HepG2 (cell line): Measurements from ENCODE around the gene WDR91. TPM values are rescaled to one million over a fixed set of nuclear protein-coding genes. Genes with fewer than 3 reads are reported as not detected.
"Not testable (repeated sequence)": the region's sequence is repeated elsewhere in the genome, so short reads cannot be mapped to it uniquely, and the experiment has no call there.

Source experiments
- ATAC-seq: fragments of 200-7000 bp; cut with Tn5 transposase; 3 replicates; pipeline ENCODE4 v1.9.1; 2020; ENCODE audit warnings: mild to moderate bottlenecking, moderate library complexity
- BruUV-seq: library from RNA; stranded (reverse); fragments of 400-500 nt; replicated peaks from 2 replicates; lab custom pipeline; 2021; lab: Mats Ljungman, UMichigan
- CTCF ChIA-PET: fragments of 300-600 bp; formaldehyde crosslinking; extraction: SDS; loops from one replicate; lab custom pipeline; 2021; ENCODE audit warnings: low total read pairs, inconsistent platforms, low intra/inter-chr PET ratio; lab: Yijun Ruan, JAX
- POLR2A ChIA-PET: fragments of 350-600 bp; sonication (Branson Sonifier 250); formaldehyde crosslinking; loops from one replicate; lab custom pipeline; 2020; ENCODE audit warnings: antibody characterized with exemption, inconsistent platforms; lab: Yijun Ruan, JAX
- DNase-seq: peaks from one replicate; pipeline ENCODE4 v3.0.0-alpha.2; 2015; ENCODE audit warnings: low spot score
- FAIRE-seq: peaks from 3 replicates; lab custom pipeline; 2011; peaks lifted over from hg19 to GRCh38; lab: Jason Lieb, UNC
- H2AFZ ChIP-seq: one replicate; pipeline ENCODE4 v1.6.1; 2011; ENCODE audit warnings: low read length, inconsistent platforms
- H3K27ac ChIP-seq: fragments of 300-600 bp; 3 replicates; pipeline ENCODE4 v1.8.0; 2011; ENCODE audit warnings: mixed run types, mild to moderate bottlenecking, mixed read lengths, low read length, inconsistent platforms; ENCODE audit not compliant: insufficient read depth; ENCODE audit errors: extremely low read length
- H3K27me3 ChIP-seq, 2 experiments: fragments of 200-600 bp in 1 of 2; 2 replicates in 1 of 2; 3 replicates in 1 of 2; pipeline versions ENCODE4 v1.6.0 to v1.8.0; 2011; ENCODE audit warnings: low read length in 2 of 2, mild to moderate bottlenecking in 2 of 2, moderate library complexity in 2 of 2, inconsistent platforms in 1 of 2; ENCODE audit not compliant: insufficient read depth in 2 of 2, control insufficient read depth in 1 of 2
- H3K36me3 ChIP-seq, 2 experiments: fragments of 200-600 bp in 1 of 2; replicated peaks in 1 of 2; 2 replicates in 1 of 2; 3 replicates in 1 of 2; pipeline versions ENCODE4 v1.5.1 to v1.8.0; 2011; ENCODE audit warnings: low read length in 2 of 2, inconsistent platforms in 1 of 2; ENCODE audit not compliant: insufficient read depth in 2 of 2, control insufficient read depth in 1 of 2
- H3K4me1 ChIP-seq: 2 replicates; pipeline ENCODE4 v1.5.1; 2012; ENCODE audit warnings: low read length, inconsistent platforms; ENCODE audit not compliant: insufficient read depth
- H3K4me2 ChIP-seq: 2 replicates; pipeline ENCODE4 v1.6.0; 2011; ENCODE audit warnings: low read depth, low read length, inconsistent platforms
- H3K4me3 ChIP-seq, 3 experiments: fragments of 200-600 bp in 1 of 3; sonication (generic), shearing (Covaris generic) in 1 of 3; replicated peaks in 1 of 3; 2 replicates each; pipeline ENCODE4 v1.5.1; 2011 to 2016; ENCODE audit warnings: low read length in 3 of 3, inconsistent platforms in 2 of 3, low read depth in 2 of 3, mild to moderate bottlenecking in 2 of 3, control low read depth in 1 of 3, mixed read lengths in 1 of 3; ENCODE audit not compliant: insufficient read depth in 1 of 3
- H3K79me2 ChIP-seq: one replicate; pipeline ENCODE4 v1.6.1; 2011; ENCODE audit warnings: low read length, inconsistent platforms; ENCODE audit not compliant: insufficient read depth
- H3K9ac ChIP-seq: 2 replicates; pipeline ENCODE4 v1.6.0; 2011; ENCODE audit warnings: mild to moderate bottlenecking, low read depth, low read length, inconsistent platforms; ENCODE audit not compliant: insufficient read depth
- H3K9me3 ChIP-seq: 2 replicates; pipeline ENCODE4 v1.5.1; 2012; ENCODE audit warnings: mild to moderate bottlenecking, low read length
- H4K20me1 ChIP-seq: 2 replicates; pipeline ENCODE4 v1.6.0; 2011; ENCODE audit warnings: inconsistent platforms, mild to moderate bottlenecking, low read length, moderate library complexity; ENCODE audit not compliant: insufficient read depth
- CHD4 ChIP-seq: fragments of 200-600 bp; sonication (generic); IDR thresholded peaks from 2 replicates; pipeline ENCODE4 v1.7.0; 2017; ENCODE audit warnings: mild to moderate bottlenecking, low read length, borderline replicate concordance
- GATAD2A ChIP-seq: IDR thresholded peaks from 2 replicates; pipeline ENCODE4 v1.6.1; 2016
- HMG20A ChIP-seq: IDR thresholded peaks from 2 replicates; pipeline ENCODE4 v1.6.1; 2016; ENCODE audit warnings: borderline replicate concordance
- MAX ChIP-seq: IDR thresholded peaks from 2 replicates; pipeline ENCODE4 v1.6.1; 2012; ENCODE audit warnings: inconsistent platforms
- ZBTB8A ChIP-seq: sonication (generic); formaldehyde crosslinking; IDR thresholded peaks from 2 replicates; pipeline ENCODE4 v1.4.0; 2020; ENCODE audit warnings: mild to moderate bottlenecking, low read depth, missing genetic modification reagents, borderline replicate concordance
- ZNF362 ChIP-seq: sonication (generic); formaldehyde crosslinking; IDR thresholded peaks from 2 replicates; pipeline ENCODE4 v1.4.0; 2020; ENCODE audit warnings: missing genetic modification reagents, mild to moderate bottlenecking, borderline replicate concordance
- ZNF580 ChIP-seq: IDR thresholded peaks from 2 replicates; pipeline ENCODE4 v1.6.1; 2016; ENCODE audit warnings: low read depth, borderline replicate concordance
- WGBS: methylation state at CpG from one replicate; pipeline ENCODE4 v1.1.6; 2017; ENCODE audit warnings: low lambda C conversion rate; 5-methylcytosine and 5-hydroxymethylcytosine counted together
- in situ Hi-C: cut with HindIII; loops from 2 replicates; pipeline ENCODE4 v1.10.0; 2017; ENCODE audit warnings: low pct_unique_long_range_greater_than_20kb; ENCODE audit not compliant: extremely low pct_ligation_motif_present
- intact Hi-C: fragments of 100-400 bp; cut with micrococcal nuclease; formaldehyde crosslinking; loops from one replicate; pipeline ENCODE4 v1.10.0; 2022; ENCODE audit not compliant: unreplicated experiment
- polyA plus RNA-seq, 8 experiments: library from polyadenylated mRNA; depleted of rRNA in 3 of 8; stranded (reverse) in 7 of 8; unstranded in 1 of 8; fragments of >200 nt; fragmentation: Illumina TruSeq in 4 of 8; extraction: Trizol in 4 of 8; gene quantifications; 2 replicates each; pipeline versions ENCODE4 v1.2.1 to v1.2.3, GENCODE V29; 2011 to 2016; ENCODE audit warnings: low read depth in 4 of 8, missing spikeins in 1 of 8, mixed read lengths in 1 of 8; ENCODE audit not compliant: insufficient read depth in 1 of 8
- total RNA-seq, 5 experiments: library from RNA; depleted of rRNA; stranded (reverse); fragments of >200 nt; fragmentation: Illumina TruSeq; extraction: Trizol; gene quantifications; 2 replicates each; pipeline ENCODE4 v1.2.3, GENCODE V29; 2016; ENCODE audit warnings: low read depth in 1 of 5

Gene WDR91
- total and polyA plus RNA-seq, 2 of the 13 experiments (the other 11 are each of a cell fraction or from before 2014, with no cell fraction given), result 11.6 to 12.1 TPM

GRCh38 chr7:135213831-135214230 is 2.5 kb upstream of the WDR91 start (continued):
- no peak for TF ChIP-seq ZBTB8A

- 25% methylated on average over 30 of the region's 30 CpGs for WGBS
- in situ Hi-C loops (loop anchor here (5.0 kb wide), 1 partner anchor 35 kb away; no protein-coding TSS in a partner anchor), intact Hi-C loops (loop anchor here (2.0 to 5.0 kb wide), 2 partner anchors 39 to 40 kb away; no protein-coding TSS in a partner anchor)
- H4K20me1 ChIP-seq, H3K79me2 ChIP-seq, BruUV-seq, FAIRE-seq, ATAC-seq, H3K36me3 ChIP-seq, DNase-seq, H3K27me3 ChIP-seq, CTCF ChIA-PET, H3K9me3 ChIP-seq: not testable (repeated sequence)
- peak overlapping the region; percentile 39 for H3K27ac ChIP-seq
- peak overlapping the region; percentile 96 for H3K4me2 ChIP-seq
- peak overlapping the region; percentile 70 for H2AFZ ChIP-seq
- H3K4me3 ChIP-seq, result peak overlapping the region; percentile 86 to 98 (median 96)
- peak overlapping the region; percentile 70 for H3K9ac ChIP-seq
- POLR2A ChIA-PET, result interaction anchor here (1.0 to 2.1 kb wide), 4 partner anchors 35 to 43 kb away, joined by 3 to 12 read pairs (median 4); partner anchors contain the start of gene CYREN
- TF ChIP-seq CHD4 (0 out of 2 replicates have a peak, but pooled peaks have one; percentile 34), ZNF580 (0 out of 2 replicates have a peak, but pooled peaks have one; percentile 0), HMG20A (CRISPR knock-in tag) (0 out of 2 replicates have a peak, but pooled peaks have one; percentile 13), ZNF362 (peak; percentile 59; the same call in 1 of the 2 replicates), MAX (0 out of 2 replicates have a peak, but pooled peaks have one; percentile 2), GATAD2A (CRISPR knock-in tag) (peak; percentile 51)
- TF ChIP-seq, all 625 proteins: peak for 6; not testable (repeated sequence) for 619
- H3K4me1 ChIP-seq, result peaks cover 61% of the 10 kb centered on the region
Observed at GRCh38 chr7:135211946-135212685, 790 bp upstream of the WDR91 start.
